Fibroblast of villous mesenchyme (primary cell): ENCODE results near the gene MBTPS1. TPM values are rescaled to one million over a fixed set of nuclear protein-coding genes. Genes with fewer than 3 reads are reported as not detected.

Experiments
- DNase-seq: peaks from one replicate; pipeline ENCODE4 v3.0.0-alpha.2; 2010; ENCODE audit warnings: low read depth
- H3K4me3 ChIP-seq: 2 replicates; pipeline ENCODE4 v1.5.1; 2011; ENCODE audit warnings: low read depth, mild to moderate bottlenecking, low read length
- CTCF ChIP-seq: IDR thresholded peaks from 2 replicates; pipeline ENCODE4 v1.5.1; 2012; ENCODE audit warnings: low read depth, mild to moderate bottlenecking, low read length; ENCODE audit not compliant: insufficient read depth
- total RNA-seq: library from RNA; depleted of rRNA; stranded (reverse); fragments of >200 nt; gene quantifications from 2 replicates; pipeline ENCODE4 v1.2.3, GENCODE V29; 2012

The MBTPS1 gene
- total RNA-seq, 1 donor, result 97.2 TPM

- no peak for TF ChIP-seq CTCF
- no peak for DNase-seq
Observed at GRCh38 chr16:84050316-84050715, 66.4 kb downstream of the MBTPS1 start.

GRCh38 chr16:84049403-84050060, 67.2 kb downstream of the MBTPS1 start:
- DNase-seq, result no peak
- no peak overlapping the region for H3K4me3 ChIP-seq
- no peak for TF ChIP-seq CTCF

More at GRCh38 chr16:84050316-84050715, 66.4 kb downstream of the MBTPS1 start:
- H3K4me3 ChIP-seq, result no peak overlapping the region

- DNase-seq, result no peak
- TF ChIP-seq CTCF, result no peak
Observed at GRCh38 chr16:84048871-84049270, 67.9 kb downstream of the MBTPS1 start.

GRCh38 chr16:84048270-84048669, 68.5 kb downstream of the MBTPS1 start:
- TF ChIP-seq CTCF, result no peak
- no peak for DNase-seq
- no peak overlapping the region for H3K4me3 ChIP-seq

More at GRCh38 chr16:84048871-84049270, 67.9 kb downstream of the MBTPS1 start:
- H3K4me3 ChIP-seq, result no peak overlapping the region

- no peak overlapping the region for H3K4me3 ChIP-seq
- no peak for TF ChIP-seq CTCF
- no peak for DNase-seq
Observed at GRCh38 chr16:84047626-84048025, 69.1 kb downstream of the MBTPS1 start.

- no peak for TF ChIP-seq CTCF
- DNase-seq, result no peak
Observed at GRCh38 chr16:84047206-84047605, 69.5 kb downstream of the MBTPS1 start.

GRCh38 chr16:84045818-84046470, 70.8 kb downstream of the MBTPS1 start:
- no peak overlapping the region for H3K4me3 ChIP-seq
- no peak for DNase-seq
- no peak for TF ChIP-seq CTCF

More at GRCh38 chr16:84047206-84047605, 69.5 kb downstream of the MBTPS1 start:
- H3K4me3 ChIP-seq, result no peak overlapping the region
